B cell (primary cell): ENCODE results near the gene CHEK1. TPM values are rescaled to one million over a fixed set of nuclear protein-coding genes. Genes with fewer than 3 reads are reported as not detected.

Source experiments
- ATAC-seq: fragments of 200-7000 bp; cut with Tn5 transposase; one replicate; pipeline ENCODE4 v1.10.0; 2021; ENCODE audit warnings: low read depth, mild to moderate bottlenecking, moderate number of reproducible peaks, moderate library complexity
- CTCF ChIA-PET: fragments of 350-600 bp; sonication (Branson Sonifier 250); formaldehyde crosslinking; loops from one replicate; lab custom pipeline; 2021; ENCODE audit warnings: antibody characterized with exemption, inconsistent platforms; lab: Charles Lee
- POLR2A ChIA-PET: fragments of 350-600 bp; sonication (Branson Sonifier 250); formaldehyde crosslinking; loops from one replicate; lab custom pipeline; 2021; ENCODE audit warnings: antibody characterized with exemption; lab: Charles Lee
- DNase-seq: peaks from one replicate; pipeline ENCODE4 v3.0.0; 2013
- H2AFZ ChIP-seq: 2 replicates; pipeline ENCODE4 v1.6.1; 2012; ENCODE audit warnings: mild to moderate bottlenecking, low read depth, low read length; ENCODE audit not compliant: insufficient read depth, poor library complexity, severe bottlenecking
- H3K27ac ChIP-seq, 2 donors: 1 replicate in 1 of 2; 2 replicates in 1 of 2; pipeline ENCODE4 v1.5.1; 2012 to 2013; ENCODE audit warnings: low read length in 2 of 2, mild to moderate bottlenecking in 2 of 2, moderate library complexity in 1 of 2
- H3K27me3 ChIP-seq, 4 experiments: fragments of 200-600 bp in 1 of 4; sonication (generic) in 1 of 4; replicated peaks in 1 of 4; 1 replicate in 2 of 4; 2 replicates in 2 of 4; pipeline versions ENCODE4 v1.6.1 to v1.7.0; 2013 to 2016; ENCODE audit warnings: low read length in 3 of 4, mild to moderate bottlenecking in 2 of 4, mixed read lengths in 1 of 4, moderate library complexity in 1 of 4; ENCODE audit not compliant: insufficient read depth in 4 of 4, control insufficient read depth in 3 of 4; ENCODE audit errors: control extremely low read depth in 1 of 4
- H3K36me3 ChIP-seq, 2 experiments: replicated peaks in 1 of 2; 1 replicate in 1 of 2; 2 replicates in 1 of 2; pipeline versions ENCODE4 v1.6.1 to v1.7.1; 2013; ENCODE audit warnings: low read length in 1 of 2; ENCODE audit not compliant: insufficient read depth in 2 of 2, control insufficient read depth in 1 of 2; ENCODE audit errors: control extremely low read depth in 1 of 2, extremely low read depth in 1 of 2
- H3K4me1 ChIP-seq, 2 donors: fragments of 200-600 bp in 1 of 2; sonication (generic) in 1 of 2; 1 replicate in 1 of 2; 2 replicates in 1 of 2; pipeline versions ENCODE4 v1.5.1 to v1.6.1; 2013 to 2017; ENCODE audit warnings: low read length in 2 of 2; ENCODE audit not compliant: control insufficient read depth in 2 of 2, insufficient read depth in 2 of 2
- H3K4me2 ChIP-seq: replicated peaks from 2 replicates; pipeline ENCODE3; 2012; ENCODE audit warnings: mild to moderate bottlenecking, low read depth, low read length; ENCODE audit not compliant: poor library complexity, severe bottlenecking
- H3K4me3 ChIP-seq, 5 experiments: fragments of 200-600 bp in 1 of 5; sonication (generic) in 1 of 5; 1 replicate in 3 of 5; 2 replicates in 2 of 5; pipeline versions ENCODE4 v1.5.1 to v1.7.0; 2011 to 2016; ENCODE audit warnings: low read length in 4 of 5, mild to moderate bottlenecking in 4 of 5, low read depth in 2 of 5, control low read depth in 1 of 5, moderate library complexity in 1 of 5; ENCODE audit not compliant: insufficient read depth in 1 of 5; ENCODE audit errors: control extremely low read depth in 1 of 5, extremely low read depth in 1 of 5
- H3K79me2 ChIP-seq: fragments of 200-600 bp; sonication (generic); one replicate; pipeline ENCODE4 v1.6.0; 2016; ENCODE audit warnings: low read length; ENCODE audit not compliant: control insufficient read depth, insufficient read depth
- H3K9ac ChIP-seq: fragments of 200-600 bp; sonication (generic); 2 replicates; pipeline ENCODE4 v1.6.1; 2017; ENCODE audit warnings: mild to moderate bottlenecking, low read length, moderate library complexity
- H3K9me3 ChIP-seq, 3 donors: one replicate each; pipeline versions ENCODE4 v1.6.1 to v1.7.1; 2013; ENCODE audit warnings: low read length in 2 of 3; ENCODE audit not compliant: control insufficient read depth in 2 of 3, insufficient read depth in 1 of 3; ENCODE audit errors: control extremely low read depth in 1 of 3
- H4K20me1 ChIP-seq: 2 replicates; pipeline ENCODE4 v1.6.0; 2012; ENCODE audit warnings: mild to moderate bottlenecking, low read length; ENCODE audit not compliant: insufficient read depth, control insufficient read depth, poor library complexity, severe bottlenecking
- H3K27ac Mint-ChIP-seq: one replicate; pipeline ENCODE4 v1.8.0; 2021; ENCODE audit warnings: mixed read lengths
- H3K27me3 Mint-ChIP-seq: one replicate; pipeline ENCODE4 v1.8.0; 2021; ENCODE audit warnings: mixed read lengths
- H3K4me1 Mint-ChIP-seq: one replicate; pipeline ENCODE4 v1.8.0; 2021; ENCODE audit warnings: mixed read lengths
- H3K4me3 Mint-ChIP-seq: one replicate; pipeline ENCODE4 v1.8.0; 2021; ENCODE audit warnings: mixed read lengths
- H3K9me3 Mint-ChIP-seq: one replicate; pipeline ENCODE4 v1.8.0; 2022; ENCODE audit warnings: mixed read lengths; ENCODE audit not compliant: insufficient read depth
- CTCF ChIP-seq: fragments of 200-600 bp; IDR thresholded peaks from one replicate; pipeline ENCODE4 v1.8.0; 2022; ENCODE audit warnings: antibody characterized with exemption, mild to moderate bottlenecking
- EZH2 ChIP-seq: IDR thresholded peaks from 2 replicates; pipeline ENCODE4 v1.6.1; 2012; ENCODE audit warnings: borderline replicate concordance, low read depth, mild to moderate bottlenecking, moderate library complexity, low read length; ENCODE audit not compliant: insufficient read depth, poor library complexity, severe bottlenecking
- WGBS: methylation state at CpG from one replicate; pipeline ENCODE4 v1.1.5; 2013; ENCODE audit warnings: missing lambda C conversion rate; ENCODE audit not compliant: insufficient coverage; 5-methylcytosine and 5-hydroxymethylcytosine counted together
- intact Hi-C: fragments of 100-400 bp; cut with micrococcal nuclease; formaldehyde crosslinking; loops from one replicate; pipeline ENCODE4 v1.10.0; 2022
- polyA plus RNA-seq: library from polyadenylated mRNA; depleted of rRNA; stranded (reverse); fragments of >200 nt; gene quantifications from 2 replicates; pipeline ENCODE4 v1.2.3, GENCODE V29; 2012
- total RNA-seq, 2 donors: library from RNA; stranded (reverse); fragments of 120-200 nt in 1 of 2; gene quantifications; 1 replicate in 1 of 2; 2 replicates in 1 of 2; pipeline versions ENCODE4 v1.2.3 to v1.2.4, GENCODE V29; 2013 to 2022

Gene CHEK1
- total and polyA plus RNA-seq, 2 donors (not counting 1 experiment from before 2014, with no cell fraction given), result 0.81 to 3.5 TPM

DNA sequence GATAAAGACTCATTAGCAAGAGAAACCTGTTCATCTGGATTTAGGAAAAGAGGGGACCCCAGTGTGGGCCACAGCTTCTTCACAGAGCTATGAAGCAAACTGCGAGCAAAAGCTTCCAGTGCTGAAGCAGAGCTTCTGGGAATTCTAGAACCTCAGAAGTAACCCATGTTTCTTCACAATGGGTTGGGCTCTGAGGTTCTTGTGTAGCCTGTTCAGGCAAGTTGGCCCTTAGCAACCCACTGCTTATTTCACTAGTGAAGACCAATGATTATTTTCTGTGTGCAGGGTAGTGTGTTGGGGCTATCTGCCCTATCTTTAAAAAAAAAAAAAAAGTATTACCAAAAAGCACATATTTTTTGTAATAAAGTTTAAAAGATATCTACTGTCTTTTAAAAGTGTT is 55.8 kb downstream of the CHEK1 start, which contains the start of gene ACRV1:
TSS of gene ACRV1 (minus strand) at position 101 of the 400 bp plus-strand sequence. CDS start at position 34, 67 bp downstream.
- no peak for ATAC-seq
- Histone ChIP-seq H2AFZ (no peak within 1 kb of the TSS), H3K4me3 (no peak within 1 kb of the TSS), H3K9me3 (no peaks in the 10 kb centered on the region), H3K79me2 (no peaks in the 10 kb centered on the region), H3K36me3 (no peaks in the 10 kb centered on the region), H3K27me3 (no peaks in the 10 kb centered on the region), H3K27ac (no peak within 1 kb of the TSS), H3K4me2 (no peak within 1 kb of the TSS), H3K9ac (no peak within 1 kb of the TSS), H3K4me1 (no peaks in the 10 kb centered on the region), H4K20me1 (no peaks in the 10 kb centered on the region)
- ChIA-PET CTCF (no interaction called here), POLR2A (no interaction called here)
- WGBS, result 100% methylated on average over 1 of the region's 1 CpG
- TF ChIP-seq EZH2 (no peak), CTCF (no peak)
- H3K27ac Mint-ChIP-seq, result no peak within 1 kb of the TSS
- no peak for DNase-seq
- H3K27me3 Mint-ChIP-seq, result no peaks in the 10 kb centered on the region
- no peaks in the 10 kb centered on the region for H3K4me1 Mint-ChIP-seq
- H3K9me3 Mint-ChIP-seq, result no peaks in the 10 kb centered on the region
- intact Hi-C loops, result no loop called here
- H3K4me3 Mint-ChIP-seq, result no peak within 1 kb of the TSS

DNA sequence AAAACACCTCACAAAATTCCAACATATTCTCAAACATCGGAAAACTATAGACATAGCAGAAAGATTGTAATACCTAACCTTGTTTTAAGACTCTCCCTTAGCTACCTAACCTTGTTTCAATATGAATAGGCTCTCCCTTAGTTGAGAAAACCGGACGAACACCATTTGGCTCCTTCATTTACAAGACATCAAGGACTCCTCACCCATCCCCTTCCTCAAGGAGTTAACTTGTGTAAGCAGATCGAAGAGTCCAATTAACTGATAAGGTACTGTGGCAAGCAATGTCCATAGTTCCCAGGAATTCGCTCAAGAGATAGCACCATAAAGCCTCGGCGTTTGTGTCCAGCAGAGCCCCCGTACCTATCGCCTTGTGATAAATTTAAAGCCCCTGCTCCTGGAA is 60.3 kb downstream of the CHEK1 start:
- TF ChIP-seq EZH2 (no peak), CTCF (no peak)
- H2AFZ ChIP-seq, result no peak overlapping the region
- intact Hi-C loops, result no loop called here
- Mint-ChIP-seq H3K27ac (no peak overlapping the region), H3K4me1 (no peaks in the 10 kb centered on the region), H3K9me3 (no peaks in the 10 kb centered on the region), H3K27me3 (no peaks in the 10 kb centered on the region), H3K4me3 (no peak overlapping the region)
- H3K4me2 ChIP-seq, result no peak overlapping the region
- no peak for ATAC-seq
- 92% methylated on average over 9 of the region's 9 CpGs for WGBS
- H3K9ac ChIP-seq, result no peak overlapping the region
- H4K20me1 ChIP-seq, result no peaks in the 10 kb centered on the region
- DNase-seq, result no peak
- H3K27me3 ChIP-seq, result no peaks in the 10 kb centered on the region
- H3K9me3 ChIP-seq, result no peaks in the 10 kb centered on the region
- no peaks in the 10 kb centered on the region for H3K4me1 ChIP-seq
- ChIA-PET CTCF (no interaction called here), POLR2A (no interaction called here)
- H3K79me2 ChIP-seq, result no peaks in the 10 kb centered on the region
- H3K4me3 ChIP-seq, result no peak overlapping the region
- no peak overlapping the region for H3K27ac ChIP-seq
- H3K36me3 ChIP-seq, result no peaks in the 10 kb centered on the region
